ENCODE data around the gene BMP8A. TPM values are rescaled to one million over a fixed set of nuclear protein-coding genes. Genes with fewer than 3 reads are reported as not detected.

BMP8A gene
- polyA plus RNA-seq, 2 of the 4 experiments (the other 2 are of a cell fraction) = 0.13 TPM; not detected in 1

- H3K4me1 ChIP-seq = no peaks in the 10 kb centered on the region
- ATAC-seq = no peak
- H3K4me2 ChIP-seq = no peak overlapping the region
- CTCF ChIA-PET = interaction anchor here (1.3 kb wide), 1 partner anchor 33 kb away, joined by 4 read pairs; no protein-coding TSS in a partner anchor
- POLR2A ChIA-PET = no interaction called here
- no peak for FAIRE-seq
- DNase-seq (ENCODE audit: low read depth in 1 of 2, low spot score in 1 of 2) = no peak
- H3K27ac ChIP-seq = no peak overlapping the region
- no peak for TF ChIP-seq CBX8 (IDR thresholded peaks at IDR 0.05)
- no peak for TF ChIP-seq HES2 (IDR thresholded peaks at IDR 0.05)
- no peak for TF ChIP-seq POLR2AphosphoS2 (conservative IDR thresholded peaks at IDR 0.05; ENCODE audit: low read length)
- no peak for TF ChIP-seq FOSL2 (IDR thresholded peaks at IDR 0.05)
- TF ChIP-seq FOSL2 (CRISPR knock-in tag; IDR thresholded peaks at IDR 0.05) = no peak
- no peak for TF ChIP-seq MAZ (IDR thresholded peaks at IDR 0.05; ENCODE audit: borderline replicate concordance, low read depth, low read length)
- no peak for TF ChIP-seq CBX2 (IDR thresholded peaks at IDR 0.05; ENCODE audit: borderline replicate concordance, low read depth)
- TF ChIP-seq EP300 (IDR thresholded peaks at IDR 0.05) = no peak
- no peak for TF ChIP-seq CHD2 (IDR thresholded peaks at IDR 0.05; ENCODE audit: low read length, partially characterized antibody)
- no peak for TF ChIP-seq RARB (CRISPR knock-in tag; IDR thresholded peaks at IDR 0.05)
- TF ChIP-seq NFE2L2 (conservative IDR thresholded peaks at IDR 0.05; ENCODE audit: low read length) = no peak
- TF ChIP-seq POLR2A (IDR thresholded peaks at IDR 0.05; ENCODE audit: low read length) = no peak
- TF ChIP-seq MYC (IDR thresholded peaks at IDR 0.05; ENCODE audit: borderline replicate concordance, low read length) = no peak
- TF ChIP-seq REST (IDR thresholded peaks at IDR 0.05) = no peak
- TF ChIP-seq TP53 (CRISPR knock-in tag; IDR thresholded peaks at IDR 0.05) = no peak
- TF ChIP-seq EHF (CRISPR knock-in tag; IDR thresholded peaks at IDR 0.05) = no peak
- no peak overlapping the region for H3K4me3 ChIP-seq
- no peaks in the 10 kb centered on the region for H3K9me3 ChIP-seq
These were observed 13.9 kb downstream of the BMP8A start for GRCh38 chr1:39505289-39505688.

- ATAC-seq (peak; percentile 40 to 76; a peak in 3 of 6 replicates), FAIRE-seq (no peak), DNase-seq (ENCODE audit: low read depth in 1 of 2, low spot score in 1 of 2) (no peak)
- Histone ChIP-seq H3K4me1 (no peaks in the 10 kb centered on the region), H3K27ac (no peak overlapping the region), H3K4me2 (no peak overlapping the region), H3K4me3 (no peak overlapping the region), H3K9me3 (no peaks in the 10 kb centered on the region)
- 82% methylated on average over 12 of the region's 14 CpGs for WGBS (ENCODE audit: missing lambda C conversion rate)
- TF ChIP-seq FOSB (CRISPR knock-in tag; IDR thresholded peaks at IDR 0.05) (no peak), SMC3 (IDR thresholded peaks at IDR 0.05) (0 out of 3 replicates have a peak, but pooled peaks have one; percentile 14)
- ChIA-PET CTCF (interaction anchor here (0.6 kb wide), 1 partner anchor 38 kb away, joined by 3 read pairs; no protein-coding TSS in a partner anchor), POLR2A (no interaction called here)
These were observed 15.9 kb downstream of the BMP8A start for GRCh38 chr1:39507230-39507928.

- TF ChIP-seq KDM5A (IDR thresholded peaks at IDR 0.05) = no peak
- no peak for FAIRE-seq
- no peak overlapping the region for H3K27ac ChIP-seq
- no peak for ATAC-seq
- H3K4me1 ChIP-seq = no peaks in the 10 kb centered on the region
- no peaks in the 10 kb centered on the region for H3K9me3 ChIP-seq
- POLR2A ChIA-PET = no interaction called here
- CTCF ChIA-PET = interaction anchor here (0.6 kb wide), 1 partner anchor 1675 kb away, joined by 3 read pairs; no protein-coding TSS in a partner anchor
- H3K4me3 ChIP-seq = no peak overlapping the region
- no peak for DNase-seq (ENCODE audit: low read depth in 1 of 2, low spot score in 1 of 2)
- 69% methylated on average over 6 of the region's 6 CpGs for WGBS (ENCODE audit: missing lambda C conversion rate)
- no peak overlapping the region for H3K4me2 ChIP-seq
These were observed 16.8 kb downstream of the BMP8A start for GRCh38 chr1:39508266-39508665.
